HG02571 (cell line): ENCODE measurements around the gene MIS12.

Source experiments
- ATAC-seq: cut with Tn5 transposase; IDR thresholded peaks from one replicate; pipeline ENCODE4 v1.9.1; 2021; ENCODE audit warnings: mild to moderate bottlenecking, moderate library complexity; ENCODE audit not compliant: unreplicated experiment

MIS12 gene

DNA sequence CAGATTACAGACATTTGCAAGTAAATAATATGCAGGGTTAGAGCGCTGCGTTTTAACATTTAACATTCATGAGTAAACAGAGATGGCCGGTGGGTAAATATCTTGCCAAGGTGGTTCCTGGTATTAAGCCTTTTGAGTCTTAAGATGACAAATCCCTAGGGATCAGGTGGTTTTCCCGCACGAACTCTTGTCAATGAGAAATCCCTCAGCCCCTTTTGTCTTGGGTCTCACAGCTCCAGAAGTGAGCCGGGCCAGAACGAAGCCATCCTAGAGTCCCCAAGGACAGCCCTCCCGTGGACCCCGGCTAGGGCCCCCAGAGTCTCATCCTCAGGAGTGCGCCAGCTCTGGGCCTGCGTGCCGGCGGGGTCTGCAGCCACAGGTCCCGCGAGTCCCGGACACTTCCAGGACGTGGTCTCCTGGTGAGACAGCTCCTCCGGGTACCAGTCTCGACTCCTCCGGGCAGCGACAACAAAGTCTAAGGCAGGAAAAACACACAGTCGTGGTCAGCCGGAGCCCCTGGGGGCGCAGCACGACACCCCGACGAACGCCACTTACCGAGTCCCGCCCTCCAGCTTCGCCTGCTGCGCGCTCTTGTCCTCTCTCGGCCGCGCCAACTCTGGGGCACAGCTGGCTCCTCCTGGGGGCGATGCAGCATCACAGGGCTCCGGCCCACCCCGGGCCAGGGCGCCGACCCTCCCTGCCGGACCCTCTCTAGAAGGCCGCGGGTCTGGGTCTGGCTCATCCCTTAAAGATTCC is 13.3 kb downstream of the MIS12 start:
- no peak for ATAC-seq

DNA sequence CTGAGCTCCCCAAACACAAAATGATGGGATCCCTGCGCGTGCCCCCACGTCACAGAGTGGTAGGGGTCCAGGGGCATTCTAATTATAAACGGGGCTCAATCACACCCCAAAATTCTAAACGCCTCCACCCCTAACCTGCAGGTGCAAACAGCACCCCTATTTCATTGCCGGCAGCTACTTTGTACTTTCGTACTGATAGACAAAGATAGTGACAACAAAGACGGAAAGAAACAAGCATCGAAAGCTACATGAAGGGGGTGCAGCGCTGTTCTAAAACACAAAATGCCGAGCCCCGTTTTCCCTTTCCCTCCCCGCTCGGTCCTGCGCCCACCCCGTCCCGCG is 13.9 kb downstream of the MIS12 start:
- ATAC-seq = no peak

DNA sequence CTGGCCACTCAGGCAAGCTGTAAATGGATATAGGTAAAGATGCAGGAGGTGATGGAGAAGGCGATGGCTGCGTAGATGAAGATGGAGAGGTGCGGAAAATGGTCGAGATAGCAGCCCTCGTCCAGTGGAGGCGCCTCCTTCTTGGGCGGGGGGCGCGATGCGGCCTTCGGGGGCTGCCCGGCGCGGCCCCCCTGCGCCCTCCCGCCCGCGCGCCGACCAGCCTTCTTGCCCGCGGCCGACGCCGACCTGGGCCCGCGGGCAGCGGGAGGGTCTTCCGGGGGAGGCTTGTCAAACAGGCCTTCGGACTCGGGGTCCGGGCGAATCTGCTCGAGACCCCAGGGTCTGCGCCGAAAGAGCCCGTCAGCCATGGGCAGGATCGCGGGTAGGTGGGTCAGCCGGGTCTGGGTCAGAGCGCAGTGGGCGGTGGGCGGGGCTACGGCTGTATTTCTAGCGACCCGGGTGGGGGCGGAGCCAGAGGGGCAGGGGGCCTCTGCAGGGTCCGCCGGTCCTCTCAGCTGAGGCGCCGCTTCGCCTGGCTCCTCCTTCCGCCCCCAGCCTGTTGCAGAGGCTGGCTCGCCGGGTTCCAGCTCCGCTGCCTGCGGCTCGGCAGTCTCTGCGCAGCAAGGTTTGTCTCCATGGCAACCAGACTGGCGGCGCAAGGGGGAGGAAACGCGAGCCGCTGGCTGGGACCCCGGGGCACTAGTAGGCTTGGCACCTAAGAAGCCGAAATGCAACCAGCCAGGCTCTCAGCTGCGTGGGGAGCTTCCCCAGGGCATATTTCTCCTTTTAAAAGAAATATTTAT is 14.4 kb downstream of the MIS12 start:
- ATAC-seq = no peak

DNA sequence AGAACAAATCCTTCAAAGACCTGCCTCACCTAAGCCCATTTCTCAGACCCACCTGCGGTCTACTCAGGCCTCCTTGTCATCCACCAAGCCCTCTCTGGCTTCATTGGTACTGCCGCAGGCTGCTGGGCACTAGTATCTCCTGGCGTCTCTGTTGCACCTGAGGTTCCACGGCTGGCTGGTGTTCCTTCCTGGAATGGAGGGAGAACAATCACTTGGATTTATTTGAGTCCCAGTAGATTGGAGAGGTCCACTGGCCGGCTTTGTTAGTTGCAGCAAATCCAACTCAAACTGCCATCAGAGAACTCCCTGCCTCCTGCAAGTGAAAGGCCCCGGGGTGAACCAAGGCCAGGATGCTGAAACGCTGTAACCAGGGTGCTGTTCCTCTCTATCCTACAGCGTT is 15.3 kb downstream of the MIS12 start:
- no peak for ATAC-seq

DNA sequence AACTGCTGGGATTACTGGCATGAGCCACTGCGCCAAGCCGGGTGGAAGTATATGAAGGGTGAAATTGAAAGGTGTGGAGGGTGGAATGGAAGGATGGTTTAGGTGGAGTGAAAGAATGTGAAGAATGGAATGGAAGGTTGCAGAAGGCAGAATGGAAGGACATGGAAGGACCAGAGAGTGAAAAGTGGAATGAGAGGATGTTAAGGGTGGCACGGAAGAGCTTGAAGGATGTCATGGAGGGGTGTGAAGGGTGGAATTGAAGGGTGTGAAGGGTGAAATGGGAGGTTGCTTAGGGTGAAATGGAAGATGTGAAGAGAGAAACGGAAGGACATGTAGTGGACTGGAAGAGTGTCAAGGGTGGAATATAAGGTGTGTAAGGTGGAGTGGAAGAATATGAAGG is 16.2 kb downstream of the MIS12 start:
- no peak for ATAC-seq

DNA sequence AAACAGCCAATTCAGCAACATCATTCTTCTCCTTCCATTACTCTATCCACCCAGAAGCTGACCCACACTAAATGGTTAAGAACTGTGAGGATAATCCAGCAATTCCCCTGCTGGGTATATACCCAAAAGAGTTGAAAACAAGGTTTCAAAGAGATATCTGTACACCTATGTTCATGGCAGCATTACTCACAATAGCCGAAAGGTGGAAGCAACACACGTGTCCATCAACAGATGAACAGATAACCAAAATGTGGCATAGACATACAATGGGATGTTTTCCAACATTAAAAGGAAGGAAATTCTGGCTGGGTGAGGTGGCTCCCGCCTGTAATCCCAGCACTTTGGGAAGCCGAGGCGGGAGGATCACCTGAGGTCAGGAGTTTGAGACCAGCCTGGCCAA is 19.9 kb downstream of the MIS12 start:
- ATAC-seq = no peak

DNA sequence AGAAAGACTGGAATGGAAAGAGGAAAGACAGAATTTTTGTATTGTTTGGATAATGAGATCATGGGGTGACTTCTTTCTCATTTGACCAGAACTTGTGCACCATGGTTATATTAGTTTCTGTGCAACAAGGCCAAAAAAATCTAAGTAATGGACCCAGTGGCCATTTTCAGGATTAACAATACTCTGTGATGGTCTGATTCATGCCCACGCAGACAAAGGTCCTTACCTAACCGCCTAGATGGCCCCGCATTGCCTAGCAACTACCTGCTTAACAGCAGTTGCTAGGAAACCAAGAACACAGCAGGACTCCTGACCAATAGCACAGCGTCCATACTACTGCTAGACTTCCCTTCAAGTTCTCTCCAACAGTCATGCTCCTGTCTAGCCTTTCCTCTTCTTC is 22.4 kb downstream of the MIS12 start:
- ATAC-seq = no peak

DNA sequence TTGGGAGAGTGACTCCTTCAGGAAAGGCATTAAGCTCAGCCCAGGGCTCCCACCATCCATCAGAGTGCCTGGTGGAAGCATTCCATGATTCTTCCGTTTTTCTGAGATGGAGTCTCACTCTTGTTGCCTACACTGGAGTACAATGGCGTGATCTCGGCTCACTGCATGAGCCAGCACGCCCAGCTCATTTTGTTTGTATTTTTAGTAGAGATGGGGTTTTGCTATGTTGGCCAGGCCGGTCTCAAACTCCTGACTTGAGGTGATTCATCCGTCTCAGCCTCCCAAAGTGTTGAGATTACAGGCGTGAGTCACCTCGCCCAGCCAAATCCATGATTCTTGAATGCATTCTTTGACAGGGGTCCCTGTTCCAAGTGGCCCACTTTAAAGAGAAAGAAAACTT is 23.1 kb downstream of the MIS12 start:
- no peak for ATAC-seq

DNA sequence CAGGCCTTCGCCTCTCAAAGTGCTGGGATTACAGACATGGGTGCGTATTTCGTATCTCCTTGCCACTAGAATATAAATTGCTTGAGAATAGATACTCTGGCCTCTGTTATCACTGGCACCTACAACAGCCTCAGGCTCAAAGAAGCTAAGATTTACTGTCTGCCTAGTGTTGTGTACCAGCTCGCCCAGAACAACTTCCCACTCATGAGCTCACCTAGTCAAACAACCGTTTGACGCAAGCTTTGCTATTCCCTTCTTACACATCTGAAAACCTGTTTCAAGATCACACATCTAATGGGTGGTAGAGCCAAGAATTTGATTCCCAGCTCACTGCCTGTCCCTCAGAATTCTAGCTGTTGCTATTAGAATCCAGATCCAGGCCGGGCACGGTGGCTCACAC is 24.4 kb downstream of the MIS12 start:
- no peak for ATAC-seq

DNA sequence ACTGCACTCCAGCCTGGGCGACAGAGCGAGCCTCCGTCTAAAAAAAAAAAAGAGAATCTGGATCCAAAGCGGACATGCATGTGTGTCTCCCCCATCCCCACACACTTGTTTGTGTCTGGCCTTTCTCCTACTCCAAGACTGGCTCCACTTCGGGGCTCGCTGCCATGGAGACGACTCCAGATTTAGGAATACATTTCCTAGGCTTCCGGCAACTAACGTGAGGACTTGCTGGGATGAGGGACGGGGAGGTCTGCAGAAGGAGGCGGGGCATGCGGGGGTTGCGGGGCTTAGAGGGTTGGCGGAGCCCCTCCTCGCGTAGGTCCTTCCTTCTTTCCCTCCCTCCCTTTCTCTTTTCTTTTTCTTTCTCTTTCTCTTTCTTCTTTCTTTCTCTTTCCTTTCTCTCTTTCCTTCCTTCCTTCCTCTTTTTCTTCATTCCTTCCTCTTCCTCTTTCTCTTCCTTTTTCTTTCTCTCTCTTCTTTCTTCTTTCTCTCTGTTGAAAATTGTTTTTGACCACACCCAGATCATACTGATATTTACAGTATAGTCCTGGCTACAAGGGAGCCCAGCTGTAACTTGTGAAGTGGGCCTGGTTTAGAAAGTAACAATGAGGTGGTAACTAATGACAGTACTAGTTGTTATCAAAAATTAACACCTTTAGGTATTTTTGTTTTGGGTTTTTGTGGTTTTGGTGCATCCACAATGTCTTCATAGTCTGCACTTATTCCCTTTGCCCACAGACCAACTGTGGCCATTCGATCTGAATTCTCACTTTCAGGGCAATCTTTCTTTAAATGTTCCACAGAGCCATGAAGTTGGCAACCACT is 25.2 kb downstream of the MIS12 start:
- no peak for ATAC-seq

DNA sequence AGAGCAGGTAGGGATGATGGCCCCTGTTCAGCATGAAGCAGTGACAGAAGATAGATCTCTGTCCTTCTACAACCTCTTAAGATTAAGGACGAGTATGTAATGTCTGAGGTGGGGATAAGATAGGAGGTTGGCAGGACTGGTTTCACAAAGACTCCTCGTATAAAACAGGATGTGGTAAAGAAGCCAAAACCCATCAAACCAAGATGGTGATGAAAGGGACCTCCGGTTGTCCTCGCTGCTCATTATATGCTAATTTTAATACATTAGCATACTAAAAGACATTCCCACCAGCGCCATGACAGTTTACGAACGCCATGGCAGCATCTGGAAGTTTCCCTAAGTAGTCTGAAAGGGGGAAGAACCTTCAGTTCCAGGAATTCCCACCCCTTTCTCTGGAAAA is 27.3 kb downstream of the MIS12 start:
- ATAC-seq = no peak

DNA sequence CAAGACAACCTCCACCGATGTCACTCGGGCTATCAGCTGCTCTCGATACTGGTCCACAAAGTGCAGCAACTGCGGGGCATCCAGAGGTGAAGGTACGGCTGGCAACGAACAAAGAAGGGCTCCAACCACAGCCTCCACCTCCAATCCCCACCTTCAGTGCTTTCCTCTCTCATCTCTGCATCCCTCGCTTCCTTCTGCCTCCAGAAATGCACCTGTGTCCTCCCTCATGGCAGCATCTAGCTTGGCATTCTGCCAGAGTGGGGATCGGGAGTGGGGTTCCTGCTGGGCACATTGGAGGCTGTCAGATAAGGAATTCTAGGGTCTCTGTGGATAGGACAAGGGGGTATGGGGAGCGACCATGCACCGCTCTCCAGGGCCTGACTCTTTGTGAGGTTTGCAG is 28.6 kb downstream of the MIS12 start:
- no peak for ATAC-seq

DNA sequence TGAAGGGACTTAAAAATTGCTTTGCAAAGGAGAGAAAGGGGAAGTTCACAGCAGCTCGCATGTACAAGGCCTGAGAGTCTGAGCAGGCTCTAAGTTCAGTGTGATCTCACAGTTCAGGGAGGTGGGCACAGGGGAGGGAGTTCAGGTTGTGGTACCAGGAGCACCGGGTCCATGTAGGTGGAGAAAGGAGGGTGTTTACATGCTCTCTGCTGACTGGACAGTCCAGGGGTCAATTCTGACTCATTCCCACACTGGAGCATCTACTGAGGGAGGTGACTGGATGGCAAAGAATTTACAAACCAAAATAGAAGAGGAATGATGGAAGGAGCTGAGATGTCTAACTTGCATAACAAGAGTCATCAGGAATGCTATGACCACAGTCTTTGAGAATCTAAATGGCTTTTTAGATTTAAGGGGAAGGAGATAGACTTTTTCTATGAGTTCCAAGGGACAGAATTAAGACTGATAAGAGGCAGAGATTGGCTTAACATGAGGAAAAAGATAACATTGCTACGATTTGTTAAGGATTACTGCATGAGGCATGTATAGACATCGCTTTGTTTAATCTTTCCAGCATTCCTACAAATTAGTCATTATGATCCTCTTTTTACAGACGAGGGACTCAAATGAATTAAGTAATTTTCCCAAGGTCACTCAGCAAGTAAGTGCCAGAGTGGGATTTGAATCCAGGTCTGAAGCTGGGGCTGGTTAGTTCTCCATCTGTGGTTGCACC is 29.9 kb downstream of the MIS12 start:
- ATAC-seq = no peak

DNA sequence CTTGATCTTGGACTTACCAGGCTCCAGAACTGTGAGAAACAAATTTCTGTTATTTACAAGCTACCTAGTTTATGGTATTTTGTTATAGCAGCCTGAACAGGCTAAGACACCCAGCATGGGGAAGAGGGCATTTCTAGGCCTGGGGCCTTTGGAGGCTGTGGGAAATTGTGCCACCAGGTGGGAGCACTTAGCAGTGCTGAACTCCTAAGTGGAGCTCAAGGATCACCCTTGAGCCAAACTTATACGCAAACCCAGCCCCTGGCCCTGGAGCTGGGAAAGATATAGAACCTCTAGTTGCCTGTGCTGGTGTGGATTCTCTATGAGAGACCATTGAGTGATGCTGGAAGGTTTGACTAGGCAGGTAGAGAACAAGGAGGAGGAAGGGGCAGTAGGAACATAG is 36.1 kb downstream of the MIS12 start:
- no peak for ATAC-seq

DNA sequence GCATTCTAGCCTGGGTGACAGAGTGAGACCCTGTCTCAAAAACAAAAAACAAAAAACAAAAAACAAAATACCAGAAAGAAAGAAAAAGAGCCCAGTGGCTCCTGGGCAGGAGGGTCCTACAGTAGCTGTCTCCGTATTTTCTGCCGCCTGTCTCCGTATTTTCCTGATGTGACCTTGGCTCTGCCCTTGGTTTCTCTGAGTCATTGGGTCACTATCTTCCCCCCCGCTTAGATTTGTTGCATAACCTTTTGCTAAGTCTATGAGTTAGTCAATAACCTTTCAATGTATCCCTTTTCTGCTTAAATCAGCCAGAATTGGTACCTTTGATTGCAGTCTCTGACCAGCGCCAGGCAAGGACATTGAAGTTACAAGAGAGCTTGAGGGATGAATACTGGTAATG is 36.9 kb downstream of the MIS12 start:
- ATAC-seq = no peak

DNA sequence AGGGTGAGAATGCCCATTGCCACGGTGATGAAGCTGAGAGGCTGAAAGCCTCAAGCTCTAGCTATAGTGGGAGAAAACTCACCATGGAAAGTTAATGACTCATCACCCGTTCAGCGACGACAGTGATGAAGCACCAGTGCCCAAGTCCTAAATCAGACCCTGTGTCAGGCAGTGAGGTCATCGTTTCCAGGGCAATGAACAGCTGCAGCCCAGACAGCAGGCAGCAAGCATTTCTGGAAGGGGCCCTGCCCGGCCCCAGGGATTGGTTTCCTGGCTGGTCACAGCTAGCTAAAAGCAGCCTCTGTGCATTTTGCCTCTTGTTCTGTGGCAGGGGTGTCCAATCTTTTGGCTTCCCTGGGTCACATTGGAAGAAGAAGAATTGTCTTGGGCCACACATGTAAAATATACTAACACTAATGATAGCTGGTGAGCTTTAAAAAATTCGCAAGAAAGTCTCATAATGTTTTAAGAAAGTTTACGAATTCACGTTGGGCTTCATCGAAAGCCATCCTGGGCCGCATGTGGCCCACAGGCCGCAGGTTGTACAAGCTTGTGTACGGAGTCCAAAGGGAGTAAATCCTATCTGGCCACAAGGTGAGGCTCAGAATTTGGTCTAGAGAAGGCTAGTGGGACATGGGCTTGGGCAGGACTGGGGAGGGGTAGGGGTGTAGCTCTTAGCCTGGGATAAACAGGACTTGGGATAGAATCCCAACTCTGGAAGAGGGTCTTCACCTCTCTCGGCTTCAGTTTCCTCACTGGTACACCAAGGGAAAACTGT is 40.6 kb downstream of the MIS12 start:
- no peak for ATAC-seq

DNA sequence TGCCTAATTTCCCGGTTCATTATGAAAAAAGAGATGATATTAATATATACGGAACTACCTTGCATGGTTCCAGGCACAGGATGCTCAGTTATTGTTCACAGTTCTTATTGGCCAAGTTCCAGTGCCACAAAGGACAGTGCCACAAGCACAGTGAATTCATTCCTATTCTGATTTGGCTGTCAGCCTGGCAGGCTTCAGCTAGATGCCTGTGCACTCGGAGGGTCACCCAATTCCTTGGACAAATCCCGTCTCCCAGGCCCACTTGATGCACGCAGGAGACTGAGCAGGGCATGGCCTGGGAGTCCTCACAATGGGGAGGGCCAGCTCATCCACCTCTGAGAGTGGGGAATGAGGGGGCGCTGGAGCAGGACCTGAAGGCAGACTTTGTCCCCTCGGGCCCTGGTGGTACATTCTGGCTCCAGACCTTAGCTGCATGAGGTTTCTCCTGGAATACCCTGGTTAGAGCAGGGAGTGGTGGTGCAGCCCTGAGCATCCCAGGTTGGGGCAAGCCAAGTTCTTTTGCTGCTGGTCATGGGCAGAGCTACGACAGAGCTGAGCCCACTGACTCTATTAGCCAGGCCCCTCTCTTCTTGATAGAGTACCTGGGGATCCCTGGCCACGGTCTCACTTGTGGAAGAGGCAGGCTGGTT is 41.4 kb downstream of the MIS12 start:
- ATAC-seq = no peak

DNA sequence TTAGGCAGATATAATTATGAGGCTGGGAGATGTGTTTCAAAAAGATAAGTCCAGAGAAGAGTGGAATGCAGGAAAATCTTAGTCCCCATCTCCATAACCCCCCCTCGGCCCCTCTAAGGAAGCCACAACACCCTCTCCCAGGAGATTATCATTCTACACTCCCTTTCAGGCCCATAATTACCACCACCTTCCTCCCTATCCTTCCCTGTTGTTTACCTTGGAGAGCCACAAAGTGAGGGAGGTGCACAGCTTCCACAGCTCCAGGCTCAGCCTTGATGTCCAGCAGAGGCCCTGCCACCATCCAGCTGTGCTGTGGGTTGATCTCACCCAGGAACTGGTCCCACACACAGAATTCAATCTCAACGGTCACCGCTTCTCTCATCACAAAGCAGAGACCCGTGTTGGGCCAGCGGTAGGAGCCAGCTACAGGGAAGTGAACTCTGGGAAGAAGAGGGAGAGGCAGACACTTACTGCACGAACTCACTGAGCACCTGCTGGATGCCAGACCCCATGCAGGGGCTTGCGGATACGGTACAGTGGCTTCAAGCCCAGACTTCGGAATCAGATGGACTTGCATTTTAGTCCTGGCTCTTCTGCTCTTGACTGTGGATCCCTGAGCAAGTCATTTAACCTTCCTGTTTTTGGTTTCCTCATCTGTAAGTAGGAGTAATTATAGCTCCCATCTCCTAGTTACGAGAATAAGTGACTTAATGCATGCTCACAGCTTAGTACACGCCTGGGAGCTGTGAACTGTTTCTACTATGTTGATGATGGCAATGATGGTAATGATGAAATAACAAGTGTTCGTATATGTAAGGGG is 44.1 kb downstream of the MIS12 start:
- no peak for ATAC-seq

DNA sequence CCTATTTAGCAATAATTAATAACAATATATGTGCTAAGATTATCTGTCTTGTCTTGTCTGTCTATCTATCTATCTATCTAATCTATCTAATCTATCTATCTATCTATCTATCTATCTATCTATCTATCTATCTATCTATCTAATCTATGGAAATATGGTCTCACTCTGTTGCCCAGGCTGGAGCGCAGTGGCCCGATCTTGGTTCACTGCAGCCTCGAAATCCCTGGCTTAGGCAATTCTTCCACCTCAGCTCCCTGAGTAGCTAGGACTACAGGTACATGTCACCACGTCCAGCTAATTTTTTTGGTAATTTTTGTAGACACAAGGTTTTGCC is 44.7 kb downstream of the MIS12 start:
- no peak for ATAC-seq
